ENCODE measurements around the gene ZNF236. TPM values are rescaled to one million over a fixed set of nuclear protein-coding genes. Genes with fewer than 3 reads are reported as not detected.
"Not testable (repeated sequence)": the region's sequence is repeated elsewhere in the genome, so short reads cannot be mapped to it uniquely, and the experiment has no call there.

Gene ZNF236
- total RNA-seq, 2 donors from 2014 or later = 19.3 to 20.1 TPM

DNA sequence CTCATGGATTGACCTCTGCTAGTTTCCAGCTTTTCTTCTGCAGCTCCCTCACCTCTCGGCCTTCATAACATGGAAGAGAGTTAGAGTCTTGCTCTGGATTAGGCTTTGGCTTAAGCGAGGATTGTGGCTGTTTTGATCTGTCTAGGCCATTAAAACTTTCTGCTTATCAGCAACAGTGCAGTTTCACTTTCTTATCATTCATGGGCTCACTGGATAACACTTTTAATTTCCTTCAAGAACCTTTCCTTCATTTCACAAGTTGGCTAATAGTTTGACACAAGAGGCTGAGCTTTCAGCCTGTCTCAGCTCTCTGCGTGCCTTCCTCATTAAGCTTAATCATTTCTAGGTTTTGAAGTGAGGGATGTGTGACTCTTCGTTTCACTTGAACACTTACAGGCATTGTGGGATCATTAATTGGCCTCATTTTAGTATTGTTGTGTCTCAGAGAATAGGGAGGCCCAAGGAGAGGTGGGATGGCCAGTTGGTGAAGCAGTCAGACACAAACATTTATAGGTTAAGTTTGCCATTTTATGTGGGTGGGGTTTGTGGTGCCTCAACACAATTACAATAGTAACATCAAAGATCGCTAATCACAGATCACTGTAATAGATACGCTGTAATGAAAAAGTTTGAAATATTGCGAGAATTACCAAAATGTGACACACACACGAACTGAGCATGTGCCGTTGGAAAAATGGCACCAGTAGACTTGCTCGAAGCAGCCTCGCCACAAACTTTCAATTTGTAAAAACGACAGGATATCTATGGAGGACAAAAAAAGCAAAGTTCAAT, 129.3 kb downstream of the ZNF236 start:
- peaks cover 85% of the 10 kb centered on the region for H3K36me3 Mint-ChIP-seq (ENCODE audit: low read depth)
- H3K27ac Mint-ChIP-seq = peak overlapping the region; percentile 51
- H3K4me3 Mint-ChIP-seq = peak overlapping the region; percentile 14

DNA sequence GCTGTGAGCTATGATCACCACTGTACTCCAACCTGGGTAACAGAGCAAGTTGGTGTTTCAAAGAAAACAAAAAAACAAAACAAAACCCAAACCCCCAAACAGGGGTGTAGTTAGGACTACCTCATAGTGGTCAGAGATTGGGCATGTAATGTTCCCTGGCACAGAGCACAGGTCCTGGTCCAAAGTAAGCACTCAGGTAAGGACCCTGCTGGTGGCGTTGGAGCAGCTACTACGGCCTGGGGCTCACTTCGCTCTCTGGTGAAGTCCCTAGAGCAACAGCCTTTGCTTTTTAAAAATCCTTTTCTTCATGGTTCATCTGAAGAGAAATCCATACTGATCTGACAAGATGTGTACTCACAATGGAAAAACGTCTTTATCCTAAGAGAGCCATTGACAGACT, 130.4 kb downstream of the ZNF236 start:
- peaks cover 85% of the 10 kb centered on the region for H3K36me3 Mint-ChIP-seq (ENCODE audit: low read depth)
- H3K9me3 Mint-ChIP-seq = no peaks in the 10 kb centered on the region
- no peak overlapping the region for H3K27ac Mint-ChIP-seq
- no peaks in the 10 kb centered on the region for H3K27me3 Mint-ChIP-seq
- peaks cover 22% of the 10 kb centered on the region for H3K4me1 Mint-ChIP-seq
- H3K4me3 Mint-ChIP-seq = no peak overlapping the region
- ATAC-seq (replicated peaks) = no peak

More for the DNA sequence above, 129.3 kb downstream of the ZNF236 start:
- no peaks in the 10 kb centered on the region for H3K27me3 Mint-ChIP-seq
- H3K9me3 Mint-ChIP-seq = no peaks in the 10 kb centered on the region
- ATAC-seq (replicated peaks) = peak; percentile 63
- peaks cover 33% of the 10 kb centered on the region for H3K4me1 Mint-ChIP-seq

DNA sequence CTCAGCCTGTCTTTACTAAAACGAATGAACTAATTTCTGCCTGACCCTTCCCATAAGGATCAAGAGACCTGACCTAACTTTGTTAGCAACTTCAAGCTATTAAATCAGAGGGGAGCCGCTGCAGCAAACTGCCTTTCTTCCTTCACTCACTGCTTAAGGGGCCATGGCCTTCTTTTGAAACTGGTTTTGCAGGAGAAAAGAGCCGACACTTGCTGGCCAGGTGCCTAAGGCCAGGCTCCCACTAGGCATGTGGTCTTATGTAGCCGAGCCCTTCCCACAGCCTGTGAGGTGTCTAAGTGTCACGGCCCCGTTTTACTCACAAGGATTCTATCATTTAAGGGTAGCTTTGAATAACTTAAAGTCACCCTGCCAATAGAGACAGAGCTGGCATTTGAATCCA, 130.8 kb downstream of the ZNF236 start:
- Mint-ChIP-seq H3K36me3 (ENCODE audit: low read depth) (peaks cover 83% of the 10 kb centered on the region), H3K4me1 (peaks cover 18% of the 10 kb centered on the region), H3K27me3 (no peaks in the 10 kb centered on the region), H3K27ac (no peak overlapping the region), H3K4me3 (no peak overlapping the region), H3K9me3 (no peaks in the 10 kb centered on the region)
- ATAC-seq (replicated peaks) = no peak

DNA sequence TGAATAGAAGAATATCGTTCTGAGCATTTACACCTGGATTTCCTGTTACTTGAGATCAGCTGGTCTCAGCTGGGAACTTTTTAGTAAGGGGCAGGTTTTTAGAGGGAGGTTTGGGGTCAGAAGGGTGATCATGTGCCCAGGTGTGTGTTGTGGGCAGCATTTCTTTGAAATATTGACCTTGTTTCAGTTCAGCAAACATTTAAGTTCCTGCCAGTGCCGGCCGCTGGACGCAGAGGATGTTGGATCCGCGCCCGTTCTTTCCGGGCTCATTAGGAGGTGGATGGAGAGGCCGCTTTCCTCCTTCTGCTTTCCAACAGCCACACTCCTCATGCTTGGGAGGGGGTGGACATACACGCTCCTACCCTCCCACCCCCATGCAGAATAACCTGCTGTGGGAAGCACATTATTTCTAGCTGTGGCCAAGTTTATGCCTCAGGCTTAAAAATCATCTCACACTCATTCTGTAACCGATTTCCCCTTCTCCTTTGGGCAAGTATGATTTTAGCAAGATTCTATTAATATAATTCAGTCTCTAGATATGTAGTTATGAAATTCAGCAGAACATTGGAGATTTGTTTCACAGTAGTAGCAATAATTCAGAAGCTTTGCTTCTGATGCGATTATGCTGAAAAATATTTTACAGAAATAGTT, 131.4 kb downstream of the ZNF236 start:
- H3K36me3 Mint-ChIP-seq (ENCODE audit: low read depth) = peaks cover 77% of the 10 kb centered on the region

DNA sequence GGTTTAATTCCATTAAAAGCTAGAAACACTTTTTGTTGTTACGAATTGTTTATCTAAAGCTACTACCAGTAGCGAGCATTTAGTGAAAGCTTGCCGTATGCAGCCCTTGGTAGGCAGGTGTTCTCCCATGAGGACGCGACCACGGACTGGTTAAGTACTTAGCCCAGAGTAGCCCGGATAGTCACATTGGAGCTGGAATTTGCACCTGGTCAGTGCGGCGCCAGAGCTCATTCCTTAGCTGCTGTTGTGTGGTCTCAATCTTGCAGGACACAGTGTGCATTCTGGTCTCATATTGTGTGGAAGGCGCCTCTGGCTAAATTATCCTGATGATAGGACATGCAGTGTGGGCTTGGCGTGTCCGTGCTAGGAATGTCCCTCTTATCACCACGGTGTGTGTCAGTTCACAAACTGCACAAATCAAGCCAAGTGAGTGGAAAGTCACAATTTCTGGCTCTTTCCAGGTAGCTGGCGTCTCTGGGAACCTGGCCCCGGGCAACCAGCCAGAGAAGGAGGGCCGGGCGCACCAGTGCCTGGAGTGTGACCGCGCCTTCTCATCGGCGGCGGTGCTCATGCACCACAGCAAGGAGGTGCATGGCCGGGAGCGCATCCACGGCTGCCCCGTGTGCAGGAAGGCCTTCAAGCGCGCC, 133.3 kb downstream of the ZNF236 start:
- Mint-ChIP-seq H3K4me1 (peaks cover 7% of the 10 kb centered on the region), H3K4me3 (no peak overlapping the region), H3K27me3 (no peaks in the 10 kb centered on the region), H3K9me3 (no peaks in the 10 kb centered on the region), H3K36me3 (ENCODE audit: low read depth) (peaks cover 59% of the 10 kb centered on the region), H3K27ac (no peak overlapping the region)
- no peak for ATAC-seq (replicated peaks)

More for the DNA sequence above, 131.4 kb downstream of the ZNF236 start:
- no peaks in the 10 kb centered on the region for H3K9me3 Mint-ChIP-seq
- no peaks in the 10 kb centered on the region for H3K27me3 Mint-ChIP-seq
- peaks cover 13% of the 10 kb centered on the region for H3K4me1 Mint-ChIP-seq
- no peak overlapping the region for H3K4me3 Mint-ChIP-seq
- no peak for ATAC-seq (replicated peaks)
- H3K27ac Mint-ChIP-seq = no peak overlapping the region

DNA sequence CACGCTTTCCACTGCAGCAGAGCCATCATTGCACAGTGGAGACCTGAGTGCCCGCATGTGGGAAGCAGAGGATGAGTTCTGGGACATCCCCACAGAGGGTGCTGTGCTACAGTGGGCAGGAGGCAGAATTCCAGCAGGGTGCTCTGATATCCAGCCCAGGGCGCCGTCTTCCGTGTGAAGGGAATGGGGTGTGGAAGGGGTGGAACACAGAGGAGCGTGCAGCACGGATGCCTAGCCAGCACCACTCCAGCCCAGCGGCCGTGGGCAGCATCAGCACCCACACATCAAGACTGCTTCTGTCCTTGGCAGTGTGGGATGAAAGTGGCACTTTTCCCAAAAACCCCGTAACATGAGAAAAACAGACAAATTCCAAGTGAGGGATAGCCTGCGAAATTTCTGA, 134.3 kb downstream of the ZNF236 start:
- Mint-ChIP-seq H3K27ac (no peak overlapping the region), H3K36me3 (ENCODE audit: low read depth) (peaks cover 51% of the 10 kb centered on the region), H3K4me3 (no peak overlapping the region), H3K9me3 (no peaks in the 10 kb centered on the region), H3K4me1 (peaks cover under 1% of the 10 kb centered on the region), H3K27me3 (no peaks in the 10 kb centered on the region)
- no peak for ATAC-seq (replicated peaks)

DNA sequence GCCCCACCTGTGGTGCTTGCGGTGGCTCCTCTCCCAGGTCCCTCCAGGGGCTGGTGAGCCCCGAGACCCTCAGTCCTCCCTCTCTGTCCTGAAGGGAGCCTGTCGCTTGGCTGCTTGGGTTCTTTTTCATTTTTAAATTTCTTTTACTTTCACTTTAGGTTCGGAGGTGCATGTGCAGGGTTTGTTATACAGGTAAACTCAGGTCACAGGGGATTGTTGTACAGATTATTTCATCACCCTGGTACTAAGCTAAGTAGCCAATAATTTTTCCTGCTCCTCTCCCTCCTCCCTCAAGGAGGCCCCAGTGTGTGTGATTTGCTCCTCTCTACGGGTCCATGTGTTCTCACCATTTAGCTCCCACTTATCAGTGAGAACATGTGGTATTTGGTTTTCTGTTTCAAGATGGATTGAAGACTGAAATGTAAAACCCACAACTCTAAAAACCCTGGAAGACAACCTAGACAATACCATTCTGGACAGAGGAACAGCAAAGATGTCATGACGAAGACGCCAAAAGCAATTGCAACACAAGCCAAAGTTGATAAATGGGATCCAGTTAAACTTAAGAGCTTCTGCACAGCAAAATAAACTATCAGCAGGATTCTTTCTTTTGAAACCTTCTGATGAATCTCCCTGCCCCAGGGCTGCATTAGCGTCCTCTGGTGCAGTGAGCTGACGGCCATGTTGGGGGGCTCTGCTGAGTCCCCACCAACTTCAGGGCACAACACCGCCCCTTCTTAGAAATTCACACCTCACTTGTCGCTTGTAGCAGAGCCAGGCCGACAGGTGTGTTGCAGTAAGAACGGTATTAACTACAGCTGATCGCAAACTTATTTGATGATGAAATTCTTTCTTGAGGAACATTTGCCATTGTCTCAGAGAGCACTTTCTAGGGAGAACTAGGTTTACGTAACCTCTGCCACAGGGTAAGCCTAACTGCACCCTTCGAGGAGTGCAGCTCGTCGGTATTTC, 135.3 kb downstream of the ZNF236 start:
- no peak for ATAC-seq (replicated peaks)
- Mint-ChIP-seq H3K27ac (peak overlapping the region; percentile 31), H3K4me1 (no peaks in the 10 kb centered on the region), H3K27me3 (no peaks in the 10 kb centered on the region), H3K36me3 (ENCODE audit: low read depth) (peaks cover 41% of the 10 kb centered on the region), H3K4me3 (no peak overlapping the region), H3K9me3 (no peaks in the 10 kb centered on the region)

DNA sequence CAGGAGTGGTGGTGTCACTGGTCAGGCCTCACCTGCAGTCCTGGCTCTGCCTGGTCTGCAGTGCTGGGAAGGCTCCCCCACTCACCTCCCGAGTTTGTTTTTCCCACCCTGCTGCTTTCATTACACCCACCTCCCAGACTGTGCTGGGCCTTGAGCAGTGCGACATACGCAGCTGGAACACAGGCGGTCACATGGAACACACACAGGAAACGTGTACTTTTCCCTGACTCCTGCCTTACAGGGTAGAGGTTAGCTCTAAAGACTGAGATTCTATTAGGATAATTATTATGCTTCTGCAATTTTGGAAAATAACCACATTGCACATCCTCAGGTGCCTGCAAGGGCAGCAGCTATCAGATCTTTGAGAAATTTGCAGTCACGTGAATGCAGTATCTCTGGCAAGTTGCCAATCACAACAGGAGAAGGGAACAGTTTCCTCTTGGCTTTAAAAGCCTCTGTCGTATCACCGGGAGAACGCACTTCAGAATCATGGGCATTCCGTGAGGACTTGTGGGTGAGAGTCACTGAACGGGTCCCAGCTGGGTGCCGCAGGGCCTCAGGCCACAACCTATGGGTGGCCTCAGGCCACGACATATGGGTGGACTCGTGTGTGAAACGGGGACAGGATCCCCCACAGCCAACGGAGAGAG, 136.5 kb downstream of the ZNF236 start:
- H3K4me1 Mint-ChIP-seq = peaks cover 11% of the 10 kb centered on the region
- H3K27ac Mint-ChIP-seq = no peak overlapping the region

DNA sequence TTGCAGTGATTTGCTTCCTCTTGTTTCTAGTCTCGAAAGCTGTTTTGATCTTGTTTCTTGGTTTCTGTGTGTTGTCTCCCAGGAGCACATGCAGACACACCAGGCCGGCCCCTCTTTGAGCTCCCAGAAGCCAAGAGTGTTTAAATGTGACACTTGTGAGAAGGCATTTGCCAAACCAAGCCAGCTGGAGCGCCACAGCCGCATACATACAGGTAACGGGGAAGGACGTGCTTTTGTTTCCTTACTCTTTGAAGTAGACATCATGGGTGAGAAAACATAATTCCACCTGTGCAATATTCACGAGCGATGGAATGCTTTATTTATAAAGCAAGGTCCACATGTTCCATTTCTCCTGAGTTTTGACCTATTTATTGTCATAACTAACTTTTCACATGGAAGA, 137.2 kb downstream of the ZNF236 start:
- Mint-ChIP-seq H3K27me3 (no peaks in the 10 kb centered on the region), H3K36me3 (ENCODE audit: low read depth) (peaks cover 25% of the 10 kb centered on the region), H3K4me3 (no peak overlapping the region), H3K4me1 (peaks cover 16% of the 10 kb centered on the region), H3K27ac (no peak overlapping the region), H3K9me3 (no peaks in the 10 kb centered on the region)
- no peak for ATAC-seq (replicated peaks)

More for the DNA sequence above, 136.5 kb downstream of the ZNF236 start:
- Mint-ChIP-seq H3K36me3 (ENCODE audit: low read depth) (peaks cover 33% of the 10 kb centered on the region), H3K9me3 (no peaks in the 10 kb centered on the region), H3K4me3 (no peak overlapping the region), H3K27me3 (no peaks in the 10 kb centered on the region)
- no peak for ATAC-seq (replicated peaks)

DNA sequence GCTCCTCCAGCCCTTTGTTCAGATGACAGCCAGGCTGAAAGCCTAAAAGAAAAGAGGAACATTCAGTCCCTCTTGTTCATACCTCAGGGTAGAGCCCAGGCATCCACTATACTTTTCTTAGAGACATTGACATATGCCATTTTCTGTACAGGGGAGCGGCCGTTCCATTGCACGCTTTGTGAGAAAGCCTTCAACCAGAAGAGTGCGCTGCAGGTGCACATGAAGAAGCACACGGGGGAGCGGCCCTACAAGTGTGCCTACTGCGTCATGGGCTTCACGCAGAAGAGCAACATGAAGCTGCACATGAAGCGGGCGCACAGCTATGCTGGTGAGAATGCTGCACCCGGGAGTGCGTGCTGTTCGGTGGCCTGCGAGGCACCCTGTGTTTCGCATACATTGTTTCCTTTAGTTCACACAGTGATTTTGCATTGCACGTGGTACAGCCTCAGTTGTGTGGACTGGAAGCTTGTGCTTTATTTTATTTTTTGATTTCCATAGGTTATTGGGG, 138.2 kb downstream of the ZNF236 start:
- peaks cover 24% of the 10 kb centered on the region for H3K4me1 Mint-ChIP-seq
- peak overlapping the region; percentile 15 for H3K27ac Mint-ChIP-seq
- ATAC-seq (replicated peaks) = no peak
- H3K9me3 Mint-ChIP-seq = no peaks in the 10 kb centered on the region
- no peaks in the 10 kb centered on the region for H3K27me3 Mint-ChIP-seq
- peaks cover 24% of the 10 kb centered on the region for H3K36me3 Mint-ChIP-seq (ENCODE audit: low read depth)
- H3K4me3 Mint-ChIP-seq = no peak overlapping the region

DNA sequence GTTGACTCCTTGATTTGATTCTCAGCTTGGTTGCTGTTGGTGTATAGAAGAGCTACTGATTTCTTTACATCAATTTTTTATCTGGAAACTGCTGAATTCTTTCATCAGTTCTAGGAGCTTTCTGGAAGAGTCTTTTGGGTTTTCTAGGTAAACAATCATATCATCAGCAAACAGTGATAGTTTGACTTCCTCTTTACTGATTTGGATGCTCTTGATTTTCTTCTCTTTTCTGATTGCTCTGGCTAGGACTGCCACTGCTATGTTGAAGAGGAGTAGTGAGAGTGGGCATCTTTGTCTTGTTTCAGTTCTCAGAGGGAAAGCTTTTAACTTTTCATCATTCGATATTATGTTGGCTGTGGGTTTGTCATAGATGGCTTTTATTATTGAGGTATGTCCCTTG, 140.5 kb downstream of the ZNF236 start:
- no peaks in the 10 kb centered on the region for H3K9me3 Mint-ChIP-seq
- H3K36me3 Mint-ChIP-seq (ENCODE audit: low read depth) = peaks cover under 1% of the 10 kb centered on the region
- no peaks in the 10 kb centered on the region for H3K27me3 Mint-ChIP-seq
- peak overlapping the region; percentile 63 for H3K27ac Mint-ChIP-seq
- no peak for ATAC-seq (replicated peaks)
- H3K4me1 Mint-ChIP-seq = peaks cover 24% of the 10 kb centered on the region
- H3K4me3 Mint-ChIP-seq = no peak overlapping the region

DNA sequence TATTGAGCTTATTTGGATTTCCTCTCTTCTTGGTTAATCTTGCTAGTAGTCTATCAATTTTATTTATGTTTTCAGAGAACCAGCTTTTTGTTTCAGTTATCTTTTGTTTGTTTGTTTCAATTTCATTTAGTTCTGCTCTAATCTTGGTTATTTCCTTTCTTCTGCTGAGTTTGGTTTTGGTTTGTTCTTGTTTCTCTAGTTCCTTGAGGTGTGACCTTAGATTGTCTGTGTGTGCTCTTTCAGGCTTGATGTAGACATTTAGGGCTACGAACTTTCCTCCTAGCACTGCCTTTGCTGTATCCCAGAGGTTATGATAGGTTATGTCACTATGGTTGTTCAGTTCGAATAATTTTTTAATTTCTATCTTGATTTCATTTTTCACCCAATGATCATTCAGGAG, 141.6 kb downstream of the ZNF236 start:
- no peak for ATAC-seq (replicated peaks)
- Mint-ChIP-seq H3K9me3 (no peaks in the 10 kb centered on the region), H3K4me3 (peak overlapping the region; percentile 13), H3K27me3 (no peaks in the 10 kb centered on the region), H3K4me1 (peaks cover 24% of the 10 kb centered on the region), H3K27ac (peak overlapping the region; percentile 63), H3K36me3 (ENCODE audit: low read depth) (peaks cover 5% of the 10 kb centered on the region)

DNA sequence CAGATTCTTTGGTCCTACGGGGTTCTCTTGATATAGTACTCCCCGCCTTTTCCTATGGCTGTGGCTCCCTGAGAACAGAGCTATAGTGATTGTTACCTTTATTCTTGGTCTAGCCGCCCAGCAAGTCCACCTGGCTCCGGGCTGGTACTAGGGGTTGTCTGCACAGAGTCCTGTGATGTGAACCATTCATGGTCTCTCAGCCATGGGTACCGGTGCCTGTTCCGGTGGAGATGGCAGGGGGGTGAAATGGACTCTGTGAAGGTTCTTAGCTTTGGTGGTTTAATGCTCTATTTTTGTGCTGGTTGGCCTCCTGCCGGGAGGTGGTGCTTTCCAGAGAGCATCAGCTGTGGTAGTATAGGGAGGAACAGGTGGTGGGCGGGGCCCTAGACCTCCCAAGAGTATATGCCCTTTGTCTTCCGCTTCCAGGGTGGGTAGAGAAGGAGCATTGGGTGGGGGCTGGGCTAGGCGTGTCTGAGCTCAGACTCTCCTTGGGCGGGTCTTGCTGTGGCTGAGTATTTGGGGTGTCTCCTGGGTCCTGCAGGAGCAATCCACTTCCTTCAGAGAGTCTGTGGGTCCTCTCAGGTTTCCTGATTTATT, 143.3 kb downstream of the ZNF236 start:
- ATAC-seq (replicated peaks); H3K9me3 Mint-ChIP-seq; H3K4me3 Mint-ChIP-seq; H3K27me3 Mint-ChIP-seq: not testable (repeated sequence)
- Mint-ChIP-seq H3K36me3 (ENCODE audit: low read depth) (peaks cover 13% of the 10 kb centered on the region), H3K4me1 (peaks cover 24% of the 10 kb centered on the region), H3K27ac (peak overlapping the region; percentile 13)

Data from activated T-helper 17 cell treated with anti-CD3 and anti-CD28 coated beads, Interleukin-2, amount 50 U/mL, for 72 hours (primary cell).